HepG2 (cell line): ENCODE results near the gene RPS27L. TPM values are rescaled to one million over a fixed set of nuclear protein-coding genes. Genes with fewer than 3 reads are reported as not detected.

Experiments
- CBX1 ChIP-seq: IDR thresholded peaks from one replicate; pipeline ENCODE4 v1.6.1; 2016; ENCODE audit warnings: antibody characterized with exemption, low read depth
- FOXP1 ChIP-seq, 2 experiments: fragments of 450-650 bp in 1 of 2; IDR thresholded peaks; 2 replicates each; pipeline ENCODE4 v1.6.1; 2017 to 2018; ENCODE audit warnings: antibody characterized with exemption in 1 of 2
- HMGA1 ChIP-seq: sonication (generic); formaldehyde crosslinking; conservative IDR thresholded peaks from 2 replicates; pipeline ENCODE4 v1.4.0; 2020; ENCODE audit warnings: missing genetic modification reagents
- HNF1B ChIP-seq: sonication (generic); formaldehyde crosslinking; IDR thresholded peaks from 2 replicates; pipeline ENCODE4 v1.5.1; 2020; ENCODE audit warnings: mild to moderate bottlenecking, moderate library complexity, missing genetic modification reagents
- KLF9 ChIP-seq: IDR thresholded peaks from 2 replicates; pipeline ENCODE4 v1.6.1; 2016; ENCODE audit warnings: low read depth
- PATZ1 ChIP-seq: sonication (generic); formaldehyde crosslinking; IDR thresholded peaks from 2 replicates; pipeline ENCODE4 v1.4.0; 2020; ENCODE audit warnings: missing genetic modification reagents
- PREB ChIP-seq: sonication (generic); formaldehyde crosslinking; IDR thresholded peaks from 2 replicates; pipeline ENCODE4 v1.4.0; 2020; ENCODE audit warnings: missing genetic modification reagents
- RARG ChIP-seq: sonication (generic); formaldehyde crosslinking; IDR thresholded peaks from 2 replicates; pipeline ENCODE4 v1.4.0; 2020; ENCODE audit warnings: low read depth, mild to moderate bottlenecking, missing genetic modification reagents
- SP1 ChIP-seq, 2 experiments: fragments of 450-650 bp in 1 of 2; sonication (generic) in 1 of 2; formaldehyde crosslinking in 1 of 2; IDR thresholded peaks; 2 replicates each; pipeline versions ENCODE4 v1.4.0 to v1.6.1; 2016 to 2020; ENCODE audit warnings: missing genetic modification reagents in 1 of 2
- TIGD3 ChIP-seq: sonication (generic); formaldehyde crosslinking; IDR thresholded peaks from 2 replicates; pipeline ENCODE4 v1.5.1; 2020; ENCODE audit warnings: mild to moderate bottlenecking, missing genetic modification reagents, borderline replicate concordance
- ZBTB7A ChIP-seq: sonication (generic); formaldehyde crosslinking; IDR thresholded peaks from 2 replicates; pipeline ENCODE4 v1.8.0; 2022; ENCODE audit warnings: mild to moderate bottlenecking, missing genetic modification reagents
- ZNF280B ChIP-seq: sonication (generic); formaldehyde crosslinking; IDR thresholded peaks from 2 replicates; pipeline ENCODE4 v1.5.0; 2020; ENCODE audit warnings: missing genetic modification reagents, mild to moderate bottlenecking, borderline replicate concordance
- ZNF468 ChIP-seq: sonication (generic); formaldehyde crosslinking; IDR thresholded peaks from 2 replicates; pipeline ENCODE4 v1.8.0; 2022; ENCODE audit warnings: mild to moderate bottlenecking, moderate library complexity, missing genetic modification reagents
- ZNF530 ChIP-seq: sonication (generic); formaldehyde crosslinking; IDR thresholded peaks from 2 replicates; pipeline ENCODE4 v1.5.0; 2020; ENCODE audit warnings: low read depth, mild to moderate bottlenecking, missing genetic modification reagents
- ZNF549 ChIP-seq: sonication (generic); formaldehyde crosslinking; IDR thresholded peaks from 2 replicates; pipeline ENCODE4 v1.5.0; 2020; ENCODE audit warnings: missing genetic modification reagents
- ZNF576 ChIP-seq: sonication (generic); formaldehyde crosslinking; IDR thresholded peaks from 2 replicates; pipeline ENCODE4 v1.4.0; 2020; ENCODE audit warnings: mild to moderate bottlenecking, missing genetic modification reagents
- ZNF580 ChIP-seq: IDR thresholded peaks from 2 replicates; pipeline ENCODE4 v1.6.1; 2016; ENCODE audit warnings: low read depth, borderline replicate concordance
- ZNF839 ChIP-seq: sonication (generic); formaldehyde crosslinking; IDR thresholded peaks from 2 replicates; pipeline ENCODE4 v1.4.0; 2020; ENCODE audit warnings: missing genetic modification reagents, mild to moderate bottlenecking, borderline replicate concordance
- ZSCAN20 ChIP-seq: sonication (generic); formaldehyde crosslinking; IDR thresholded peaks from 2 replicates; pipeline ENCODE4 v1.4.0; 2020; ENCODE audit warnings: missing genetic modification reagents, mild to moderate bottlenecking, borderline replicate concordance
- ZSCAN31 ChIP-seq: sonication (generic); formaldehyde crosslinking; IDR thresholded peaks from 2 replicates; pipeline ENCODE4 v1.5.0; 2020; ENCODE audit warnings: low read depth, mild to moderate bottlenecking, missing genetic modification reagents
- polyA plus RNA-seq, 8 experiments: library from polyadenylated mRNA; depleted of rRNA in 3 of 8; stranded (reverse) in 7 of 8; unstranded in 1 of 8; fragments of >200 nt; fragmentation: Illumina TruSeq in 4 of 8; extraction: Trizol in 4 of 8; gene quantifications; 2 replicates each; pipeline versions ENCODE4 v1.2.1 to v1.2.3, GENCODE V29; 2011 to 2016; ENCODE audit warnings: low read depth in 4 of 8, missing spikeins in 1 of 8, mixed read lengths in 1 of 8; ENCODE audit not compliant: insufficient read depth in 1 of 8
- total RNA-seq, 5 experiments: library from RNA; depleted of rRNA; stranded (reverse); fragments of >200 nt; fragmentation: Illumina TruSeq; extraction: Trizol; gene quantifications; 2 replicates each; pipeline ENCODE4 v1.2.3, GENCODE V29; 2016; ENCODE audit warnings: low read depth in 1 of 5

The RPS27L gene
- total and polyA plus RNA-seq, 2 of the 13 experiments (the other 11 are each of a cell fraction or from before 2014, with no cell fraction given), result 231 to 433 TPM

- TF ChIP-seq ZNF839 (CRISPR knock-in tag) (no peak), ZSCAN31 (CRISPR knock-in tag) (no peak), HMGA1 (CRISPR knock-in tag) (no peak), RARG (CRISPR knock-in tag) (no peak), KLF9 (CRISPR knock-in tag) (no peak), ZNF549 (CRISPR knock-in tag) (no peak), PREB (CRISPR knock-in tag) (no peak), ZNF580 (CRISPR knock-in tag) (no peak), SP1 (IDR thresholded peaks at IDR 0.05) (no peak), SP1 (CRISPR knock-in tag; IDR thresholded peaks at IDR 0.05) (peak; percentile 86), PATZ1 (CRISPR knock-in tag) (peak; percentile 45; the same call in 1 of the 2 replicates), ZSCAN20 (CRISPR knock-in tag) (0 out of 2 replicates have a peak, but pooled peaks have one; percentile 27), HNF1B (CRISPR knock-in tag) (no peak; the same call in 1 of the 2 replicates), ZNF468 (CRISPR knock-in tag) (no peak), CBX1 (no peak), TIGD3 (CRISPR knock-in tag) (no peak), ZNF280B (CRISPR knock-in tag) (no peak), ZNF530 (no peak), FOXP1 (IDR thresholded peaks at IDR 0.05) (no peak), FOXP1 (CRISPR knock-in tag; IDR thresholded peaks at IDR 0.05) (no peak), ZBTB7A (0 out of 2 replicates have a peak, but pooled peaks have one; percentile 54), ZNF576 (CRISPR knock-in tag) (no peak)
These were observed 35.0 kb downstream of the RPS27L start (continued) for GRCh38 chr15:63122002-63122875.
